Muscle layer of duodenum (tissue), 2 donors: ENCODE data around the gene PFKFB4.

Source experiments
- H3K27ac ChIP-seq: one replicate; pipeline ENCODE4 v1.7.0; 2013; ENCODE audit warnings: mild to moderate bottlenecking, low read length
- H3K27me3 ChIP-seq: one replicate; pipeline ENCODE4 v1.7.0; 2013; ENCODE audit warnings: low read depth, mild to moderate bottlenecking, control low read depth, low read length
- H3K36me3 ChIP-seq, 2 donors: one replicate each; pipeline ENCODE4 v1.7.0; 2013; ENCODE audit warnings: low read length in 2 of 2, control low read depth in 1 of 2, mild to moderate bottlenecking in 1 of 2; ENCODE audit not compliant: insufficient read depth in 2 of 2, control insufficient read depth in 1 of 2
- H3K4me1 ChIP-seq, 2 donors: one replicate each; pipeline ENCODE4 v1.7.0; 2013; ENCODE audit warnings: low read length in 2 of 2, mild to moderate bottlenecking in 2 of 2, control low read depth in 1 of 2, moderate library complexity in 1 of 2; ENCODE audit not compliant: insufficient read depth in 2 of 2, control insufficient read depth in 1 of 2
- H3K4me3 ChIP-seq, 2 donors: one replicate each; pipeline ENCODE4 v1.7.0; 2013; ENCODE audit warnings: low read length in 2 of 2, low read depth in 1 of 2, mild to moderate bottlenecking in 1 of 2
- H3K9me3 ChIP-seq, 2 donors: one replicate each; pipeline ENCODE4 v1.7.0; 2013; ENCODE audit warnings: low read length in 2 of 2, control low read depth in 1 of 2, mild to moderate bottlenecking in 1 of 2; ENCODE audit not compliant: control insufficient read depth in 1 of 2
- donor health status: healthy.

Gene PFKFB4

GRCh38 chr3:48581621-48582481 is 25.2 kb upstream of the PFKFB4 start:
- Histone ChIP-seq H3K27me3 (no peaks in the 10 kb centered on the region), H3K4me3 (no peak overlapping the region), H3K4me1 (no peaks in the 10 kb centered on the region), H3K27ac (no peak overlapping the region), H3K9me3 (no peaks in the 10 kb centered on the region), H3K36me3 (peaks cover 0 to 3% of the 10 kb centered on the region in 2 donors)

DNA sequence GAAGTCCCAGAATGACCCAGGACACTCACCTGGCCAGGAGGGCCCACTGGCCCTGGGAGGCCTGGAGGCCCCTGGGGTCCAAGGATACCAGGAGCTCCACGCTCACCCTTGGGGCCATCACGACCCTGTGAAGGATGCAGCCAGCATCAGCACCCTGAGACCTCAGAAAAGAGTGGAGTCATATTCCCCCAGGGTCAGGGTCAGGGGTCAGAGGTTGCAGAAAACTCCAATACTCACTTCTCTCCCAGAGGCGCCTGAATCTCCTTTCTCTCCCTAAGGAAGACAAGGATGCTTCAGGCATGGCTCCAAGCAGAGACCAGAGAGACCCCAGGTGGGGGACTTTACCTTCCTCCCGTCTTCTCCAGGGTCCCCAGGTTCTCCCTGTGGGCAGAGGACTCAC is 20.0 kb upstream of the PFKFB4 start:
- Histone ChIP-seq H3K4me3 (no peak overlapping the region), H3K27me3 (no peaks in the 10 kb centered on the region), H3K9me3 (no peaks in the 10 kb centered on the region), H3K27ac (no peak overlapping the region), H3K36me3 (no peaks in the 10 kb centered on the region), H3K4me1 (no peaks in the 10 kb centered on the region)

GRCh38 chr3:48575366-48575765 is 18.8 kb upstream of the PFKFB4 start:
- H3K4me3 ChIP-seq, result no peak overlapping the region
- H3K4me1 ChIP-seq, result no peaks in the 10 kb centered on the region
- H3K27ac ChIP-seq, result no peak overlapping the region
- H3K9me3 ChIP-seq, result no peaks in the 10 kb centered on the region
- H3K36me3 ChIP-seq, result no peaks in the 10 kb centered on the region
- H3K27me3 ChIP-seq, result no peaks in the 10 kb centered on the region

- H3K27me3 ChIP-seq, result no peaks in the 10 kb centered on the region
- H3K27ac ChIP-seq, result no peak overlapping the region
- H3K36me3 ChIP-seq, result no peaks in the 10 kb centered on the region
Measured at GRCh38 chr3:48573973-48574585, 17.5 kb upstream of the PFKFB4 start.

DNA sequence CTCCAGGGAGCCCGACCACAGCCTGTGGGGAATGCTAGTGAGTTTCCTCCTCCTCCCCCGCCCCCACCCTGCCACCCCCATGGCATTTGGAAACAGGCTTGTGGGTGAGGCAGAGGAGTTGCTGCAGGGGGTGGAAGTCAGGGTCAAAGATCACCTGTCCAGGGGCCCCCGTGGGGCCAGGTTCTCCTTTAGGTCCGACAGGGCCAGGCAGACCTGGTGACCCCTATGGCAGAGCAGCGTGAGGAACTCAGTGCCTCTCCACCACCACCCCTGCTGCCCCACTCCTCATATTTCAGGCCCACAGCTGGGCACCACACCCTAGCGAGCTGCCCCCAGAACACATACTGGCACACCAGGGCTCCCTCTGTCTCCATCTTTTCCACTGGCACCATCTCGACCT is 15.9 kb upstream of the PFKFB4 start:
- Histone ChIP-seq H3K27ac (no peak overlapping the region), H3K4me1 (no peaks in the 10 kb centered on the region), H3K9me3 (no peaks in the 10 kb centered on the region), H3K36me3 (no peaks in the 10 kb centered on the region), H3K4me3 (no peak overlapping the region), H3K27me3 (no peaks in the 10 kb centered on the region)

More at GRCh38 chr3:48573973-48574585, 17.5 kb upstream of the PFKFB4 start:
- Histone ChIP-seq H3K4me3 (no peak overlapping the region), H3K4me1 (no peaks in the 10 kb centered on the region), H3K9me3 (no peaks in the 10 kb centered on the region)

DNA sequence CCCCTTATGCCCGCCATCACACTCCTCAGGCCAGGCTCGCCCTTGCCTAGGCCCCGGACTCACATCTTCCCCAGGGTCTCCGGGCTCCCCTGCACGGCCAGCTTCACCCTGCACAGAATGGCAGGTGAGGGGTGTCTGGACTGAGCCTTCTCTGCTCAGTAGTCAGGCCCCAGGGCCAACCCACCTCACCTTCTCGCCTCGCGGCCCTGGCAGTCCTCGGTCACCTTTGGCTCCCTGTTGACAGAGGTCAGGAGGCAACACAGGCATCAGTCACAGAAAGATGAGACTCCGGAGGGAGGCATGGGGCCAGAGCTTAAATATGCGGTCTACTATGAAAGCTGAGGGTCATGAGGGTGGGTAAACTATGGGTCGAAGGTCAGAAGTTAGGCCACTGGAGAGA is 15.3 kb upstream of the PFKFB4 start:
- Histone ChIP-seq H3K27ac (no peak overlapping the region), H3K4me1 (no peaks in the 10 kb centered on the region), H3K9me3 (no peaks in the 10 kb centered on the region), H3K27me3 (no peaks in the 10 kb centered on the region), H3K36me3 (no peaks in the 10 kb centered on the region), H3K4me3 (no peak overlapping the region)

- H3K4me1 ChIP-seq, result no peaks in the 10 kb centered on the region
- no peaks in the 10 kb centered on the region for H3K9me3 ChIP-seq
- no peak overlapping the region for H3K4me3 ChIP-seq
- no peak overlapping the region for H3K27ac ChIP-seq
- H3K36me3 ChIP-seq, result no peaks in the 10 kb centered on the region
- no peaks in the 10 kb centered on the region for H3K27me3 ChIP-seq
Measured at GRCh38 chr3:48569808-48570450, 13.3 kb upstream of the PFKFB4 start.

- Histone ChIP-seq H3K27me3 (no peaks in the 10 kb centered on the region), H3K36me3 (no peaks in the 10 kb centered on the region), H3K4me1 (no peaks in the 10 kb centered on the region), H3K9me3 (no peaks in the 10 kb centered on the region), H3K4me3 (no peak overlapping the region), H3K27ac (no peak overlapping the region)
Measured at GRCh38 chr3:48569400-48569799, 12.8 kb upstream of the PFKFB4 start.

GRCh38 chr3:48568476-48568875 is 11.9 kb upstream of the PFKFB4 start:
- Histone ChIP-seq H3K36me3 (peaks cover 0 to 4% of the 10 kb centered on the region in 2 donors), H3K4me1 (no peaks in the 10 kb centered on the region), H3K27ac (no peak overlapping the region), H3K9me3 (no peaks in the 10 kb centered on the region), H3K4me3 (no peak overlapping the region), H3K27me3 (no peaks in the 10 kb centered on the region)

DNA sequence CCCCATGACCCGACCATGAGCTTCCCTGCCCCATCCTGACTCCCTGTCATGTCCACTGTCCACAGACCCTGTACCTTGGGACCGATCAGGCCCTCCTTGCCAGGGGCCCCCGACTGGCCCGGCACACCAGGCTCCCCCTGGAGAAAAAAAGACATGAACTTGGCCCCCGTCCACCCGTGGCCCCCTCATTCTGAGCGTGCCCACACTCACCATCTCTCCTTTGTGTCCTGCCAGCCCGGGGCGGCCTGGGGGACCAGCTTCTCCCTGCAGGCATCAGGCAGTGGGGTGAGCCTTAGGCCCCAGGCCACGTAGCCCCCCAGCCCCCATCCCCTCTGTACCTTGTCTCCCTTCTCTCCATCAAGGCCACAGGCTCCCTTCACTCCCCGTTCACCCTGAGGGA is 10.9 kb upstream of the PFKFB4 start:
- Histone ChIP-seq H3K36me3 (peaks cover 0 to 4% of the 10 kb centered on the region in 2 donors), H3K9me3 (no peaks in the 10 kb centered on the region), H3K4me1 (no peaks in the 10 kb centered on the region), H3K27me3 (no peaks in the 10 kb centered on the region), H3K27ac (no peak overlapping the region), H3K4me3 (no peak overlapping the region)

- H3K27me3 ChIP-seq, result no peaks in the 10 kb centered on the region
- peaks cover 0 to 4% of the 10 kb centered on the region in 2 donors for H3K36me3 ChIP-seq
- no peaks in the 10 kb centered on the region for H3K9me3 ChIP-seq
- H3K4me3 ChIP-seq, result no peak overlapping the region
- no peaks in the 10 kb centered on the region for H3K4me1 ChIP-seq
- no peak overlapping the region for H3K27ac ChIP-seq
Measured at GRCh38 chr3:48567090-48567489, 10.5 kb upstream of the PFKFB4 start.
